ENCODE measurements around the gene FAM131C.

FAM131C gene

DNA sequence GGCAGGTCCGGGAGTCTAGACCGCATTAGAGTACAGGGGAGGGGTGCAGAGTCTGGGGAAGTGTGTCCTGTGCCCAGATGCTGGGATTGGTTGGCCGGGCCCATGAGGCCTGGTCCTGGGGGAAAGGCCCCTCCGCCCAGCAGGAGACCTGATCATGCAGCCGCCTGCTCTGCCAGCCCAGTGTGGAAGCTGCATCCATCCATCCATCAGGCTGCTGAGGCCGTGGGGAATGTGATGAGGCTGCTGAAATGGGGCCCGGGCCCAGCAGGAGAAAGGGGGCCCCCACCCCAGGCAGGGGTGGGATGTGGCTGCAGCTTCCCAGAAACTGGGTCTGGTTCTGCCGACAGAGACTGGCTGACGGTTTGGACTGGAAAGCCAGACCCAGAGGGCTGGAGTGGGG, 45.3 kb upstream of the FAM131C start:
- TF ChIP-seq, protein P1, sequence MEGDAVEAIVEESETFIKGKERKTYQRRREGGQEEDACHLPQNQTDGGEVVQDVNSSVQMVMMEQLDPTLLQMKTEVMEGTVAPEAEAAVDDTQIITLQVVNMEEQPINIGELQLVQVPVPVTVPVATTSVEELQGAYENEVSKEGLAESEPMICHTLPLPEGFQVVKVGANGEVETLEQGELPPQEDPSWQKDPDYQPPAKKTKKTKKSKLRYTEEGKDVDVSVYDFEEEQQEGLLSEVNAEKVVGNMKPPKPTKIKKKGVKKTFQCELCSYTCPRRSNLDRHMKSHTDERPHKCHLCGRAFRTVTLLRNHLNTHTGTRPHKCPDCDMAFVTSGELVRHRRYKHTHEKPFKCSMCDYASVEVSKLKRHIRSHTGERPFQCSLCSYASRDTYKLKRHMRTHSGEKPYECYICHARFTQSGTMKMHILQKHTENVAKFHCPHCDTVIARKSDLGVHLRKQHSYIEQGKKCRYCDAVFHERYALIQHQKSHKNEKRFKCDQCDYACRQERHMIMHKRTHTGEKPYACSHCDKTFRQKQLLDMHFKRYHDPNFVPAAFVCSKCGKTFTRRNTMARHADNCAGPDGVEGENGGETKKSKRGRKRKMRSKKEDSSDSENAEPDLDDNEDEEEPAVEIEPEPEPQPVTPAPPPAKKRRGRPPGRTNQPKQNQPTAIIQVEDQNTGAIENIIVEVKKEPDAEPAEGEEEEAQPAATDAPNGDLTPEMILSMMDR (IDR thresholded peaks at IDR 0.05), result no peak

DNA sequence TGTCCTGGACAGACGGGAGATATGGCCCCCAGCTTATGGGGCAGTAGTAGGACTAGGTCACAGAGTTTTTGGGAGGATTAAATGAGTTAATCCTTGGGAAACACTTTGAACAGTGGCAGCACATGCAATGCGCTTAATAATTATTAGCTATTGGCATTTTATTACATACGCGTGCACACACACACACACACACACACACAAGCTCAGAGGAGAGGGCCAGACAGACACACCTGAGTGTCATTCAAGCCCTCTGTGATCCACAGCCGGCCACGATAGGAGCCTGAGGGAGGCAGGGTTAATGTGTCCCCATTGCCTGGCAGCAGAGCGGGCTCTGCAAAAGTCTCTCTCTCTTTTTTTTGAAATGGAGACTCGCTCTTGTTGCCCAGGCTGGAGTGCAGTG, 44.5 kb upstream of the FAM131C start:
- TF ChIP-seq, protein P1 (IDR thresholded peaks at IDR 0.05), result no peak

DNA sequence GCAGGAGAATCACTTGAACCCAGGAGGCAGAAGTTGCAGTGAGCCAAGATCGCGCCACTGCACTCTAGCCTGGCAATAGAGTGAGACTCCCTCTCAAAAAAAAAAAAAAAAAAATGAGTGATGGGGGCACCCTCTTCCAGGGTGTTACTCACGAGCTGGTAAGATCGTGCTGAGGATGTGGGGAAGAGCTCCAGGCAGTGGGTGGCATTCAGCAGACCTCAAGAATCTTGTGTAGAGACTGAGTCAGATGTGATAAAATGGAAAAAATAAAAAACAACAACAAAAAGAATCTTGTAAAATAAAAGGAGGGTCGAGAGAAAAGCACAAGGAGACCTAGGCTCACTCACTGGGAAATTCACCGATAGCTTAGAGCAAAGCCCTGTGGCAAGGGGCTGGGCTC, 43.9 kb upstream of the FAM131C start:
- TF ChIP-seq, protein P1 (IDR thresholded peaks at IDR 0.05), result no peak

DNA sequence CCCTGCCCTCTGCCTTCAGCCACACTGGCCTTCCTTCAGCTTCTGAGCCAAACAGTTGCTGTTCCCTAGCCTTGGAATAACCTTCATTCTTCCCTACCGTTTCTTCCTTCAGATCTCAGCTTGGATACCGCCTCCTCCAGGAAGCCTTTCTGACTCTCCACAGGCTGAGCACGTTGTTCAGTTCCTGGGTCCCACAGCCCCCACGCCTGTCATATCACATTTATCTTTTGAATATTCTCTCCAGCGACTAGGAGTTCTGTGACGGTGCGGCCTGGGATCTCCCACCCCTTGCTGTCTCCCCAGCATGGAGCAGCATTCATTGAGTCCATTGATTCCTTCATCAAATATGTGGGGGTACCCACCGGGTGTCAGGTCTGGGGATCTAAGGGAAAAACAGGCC, 43.2 kb upstream of the FAM131C start:
- TF ChIP-seq, protein P1 (IDR thresholded peaks at IDR 0.05), result no peak

DNA sequence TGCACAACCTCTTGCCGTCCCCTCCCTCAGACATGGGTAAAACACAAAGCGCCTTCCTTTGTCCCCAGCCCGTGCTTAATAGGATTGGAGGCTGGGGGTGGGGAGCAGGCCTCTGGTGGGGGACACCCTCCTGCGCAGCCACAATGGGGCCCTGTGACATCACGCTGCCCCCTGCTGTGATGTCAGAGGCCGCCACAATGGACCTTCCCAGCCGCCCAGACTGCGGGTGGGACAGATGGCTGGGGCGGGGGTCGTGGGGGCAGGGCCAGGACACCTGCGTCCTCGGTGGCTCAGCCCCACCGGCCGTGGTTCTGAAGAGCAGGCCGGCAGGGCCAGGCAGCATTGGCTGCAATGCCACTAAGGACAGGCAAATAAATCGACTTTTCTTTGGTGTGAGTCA, 42.6 kb upstream of the FAM131C start:
- TF ChIP-seq, protein P1 (IDR thresholded peaks at IDR 0.05), result no peak

DNA sequence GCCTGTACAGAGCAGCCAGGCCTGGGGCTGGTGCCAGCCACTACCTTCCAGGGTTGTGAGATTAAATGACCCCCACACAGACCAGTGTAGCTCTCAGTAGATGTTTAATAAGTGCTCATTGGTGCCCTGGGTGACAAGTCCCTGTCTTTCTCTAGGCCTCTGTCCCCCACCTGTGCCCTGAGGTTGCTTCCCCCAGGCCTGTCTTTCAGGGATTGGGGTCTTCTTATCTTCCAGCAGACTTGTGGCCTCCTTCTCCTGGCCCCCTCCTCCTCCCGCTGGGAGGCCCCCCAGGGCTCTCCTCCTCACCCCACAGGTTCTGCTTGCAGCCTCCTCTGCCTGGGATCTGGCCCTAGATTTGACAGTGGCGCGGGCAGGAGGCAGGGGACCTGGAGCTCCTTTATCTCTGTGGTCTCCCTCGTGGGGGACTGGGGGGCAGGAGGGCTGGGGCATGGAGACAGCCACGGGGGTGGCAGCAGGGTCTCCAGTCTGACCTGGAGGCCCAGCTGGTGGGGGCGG, 42.1 kb upstream of the FAM131C start:
- TF ChIP-seq, protein P1 (IDR thresholded peaks at IDR 0.05), result no peak

DNA sequence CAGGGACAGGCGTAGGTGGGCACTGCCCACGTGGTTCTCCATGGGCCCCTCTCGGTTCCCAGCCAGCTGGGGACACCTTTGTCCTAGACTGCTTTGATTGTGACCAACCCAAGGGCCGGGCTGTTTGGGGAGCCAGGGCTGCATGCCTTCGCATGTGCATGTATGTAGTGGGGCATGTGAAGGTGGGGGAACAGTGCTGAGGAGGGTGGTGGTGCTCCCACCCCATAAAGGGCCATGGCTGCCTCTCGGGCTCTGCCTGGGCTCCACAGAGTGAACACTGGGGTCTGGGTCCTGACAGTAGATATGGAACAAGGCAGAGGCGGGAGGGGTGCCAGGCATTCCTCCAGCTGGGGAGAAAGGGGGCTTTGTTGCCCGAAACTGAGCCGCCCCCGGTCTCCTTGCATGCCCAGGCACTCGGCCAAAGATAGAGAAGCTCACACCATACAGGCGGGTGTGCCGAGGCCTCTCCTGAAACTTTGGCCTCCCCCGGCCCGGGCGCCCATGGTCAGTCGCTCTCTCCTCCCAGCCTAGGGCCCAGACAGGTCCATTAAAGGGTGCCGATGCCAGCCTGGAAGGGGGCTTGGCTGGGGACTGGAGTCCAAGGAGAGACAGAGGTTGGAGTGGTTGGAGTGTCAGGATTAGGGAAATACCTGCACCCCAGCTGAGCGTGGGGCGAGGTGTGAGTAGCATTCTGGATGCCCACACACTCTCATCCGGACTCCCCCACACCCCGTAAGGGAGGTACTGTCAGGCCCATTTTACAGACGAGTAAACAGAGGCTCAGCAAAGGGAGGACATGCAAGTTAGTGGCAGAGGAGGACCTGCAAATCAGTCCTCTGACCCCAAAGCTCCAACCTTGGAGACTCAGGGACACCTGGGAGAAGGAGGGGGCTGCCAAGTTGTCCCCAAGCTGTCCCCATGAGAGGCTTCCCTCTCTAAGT, 41.3 kb upstream of the FAM131C start:
- TF ChIP-seq, protein P1 (IDR thresholded peaks at IDR 0.05), result no peak

Measured in LNCAP (cell line).